Measurements from ENCODE around the gene ZNF18.
A peak's percentile ranks its signal among the peaks of the same experiment; 100 is the strongest.

ZNF18 gene

GRCh38 chr17:11997147-11997971, at the start of gene ZNF18:
Gene ZNF18, minus strand, starts transcription at chr17:11997475. Its CDS starts 4,646 bp downstream, at chr17:11992829.
- H3K36me3 Mint-ChIP-seq (ENCODE audit: low read depth), result peaks cover 18% of the 10 kb centered on the region
- peak; percentile 97 for DNase-seq
- peaks cover 30% of the 10 kb centered on the region for H3K4me1 Mint-ChIP-seq (ENCODE audit: low read depth)
- no peaks in the 10 kb centered on the region for H3K27me3 Mint-ChIP-seq
- H3K4me3 Mint-ChIP-seq, result peak within 1 kb of the TSS; percentile 88
- no peaks in the 10 kb centered on the region for H3K9me3 Mint-ChIP-seq
- peak within 1 kb of the TSS; percentile 92 for H3K27ac Mint-ChIP-seq

GRCh38 chr17:12046786-12047185, 49.5 kb upstream of the ZNF18 start:
- no peaks in the 10 kb centered on the region for H3K9me3 Mint-ChIP-seq
- H3K4me1 Mint-ChIP-seq (ENCODE audit: low read depth), result peaks cover 81% of the 10 kb centered on the region
- peak overlapping the region; percentile 6 for H3K27ac Mint-ChIP-seq
- no peak for DNase-seq
- peaks cover 5% of the 10 kb centered on the region for H3K36me3 Mint-ChIP-seq (ENCODE audit: low read depth)
- no peaks in the 10 kb centered on the region for H3K27me3 Mint-ChIP-seq
- H3K4me3 Mint-ChIP-seq, result no peak overlapping the region

GRCh38 chr17:12043702-12044101, 46.4 kb upstream of the ZNF18 start:
- Mint-ChIP-seq H3K27ac (no peak overlapping the region), H3K4me1 (ENCODE audit: low read depth) (peaks cover 80% of the 10 kb centered on the region), H3K4me3 (no peak overlapping the region), H3K9me3 (no peaks in the 10 kb centered on the region), H3K27me3 (no peaks in the 10 kb centered on the region), H3K36me3 (ENCODE audit: low read depth) (peaks cover 5% of the 10 kb centered on the region)
- DNase-seq, result no peak

- Mint-ChIP-seq H3K27me3 (no peaks in the 10 kb centered on the region), H3K4me1 (ENCODE audit: low read depth) (peaks cover 78% of the 10 kb centered on the region), H3K4me3 (peak overlapping the region; percentile 31)
Measured at GRCh38 chr17:12041312-12041711, 44.0 kb upstream of the ZNF18 start.

GRCh38 chr17:12040478-12040877, 43.2 kb upstream of the ZNF18 start:
- peaks cover 12% of the 10 kb centered on the region for H3K36me3 Mint-ChIP-seq (ENCODE audit: low read depth)
- peaks cover 73% of the 10 kb centered on the region for H3K4me1 Mint-ChIP-seq (ENCODE audit: low read depth)
- no peak overlapping the region for H3K4me3 Mint-ChIP-seq
- no peak for DNase-seq
- no peaks in the 10 kb centered on the region for H3K9me3 Mint-ChIP-seq
- no peak overlapping the region for H3K27ac Mint-ChIP-seq
- H3K27me3 Mint-ChIP-seq, result no peaks in the 10 kb centered on the region

More at GRCh38 chr17:12041312-12041711, 44.0 kb upstream of the ZNF18 start:
- no peak for DNase-seq
- no peaks in the 10 kb centered on the region for H3K9me3 Mint-ChIP-seq
- peak overlapping the region; percentile 57 for H3K27ac Mint-ChIP-seq
- H3K36me3 Mint-ChIP-seq (ENCODE audit: low read depth), result peaks cover 9% of the 10 kb centered on the region

- Mint-ChIP-seq H3K27me3 (no peaks in the 10 kb centered on the region), H3K4me3 (no peak overlapping the region), H3K4me1 (ENCODE audit: low read depth) (peaks cover 63% of the 10 kb centered on the region), H3K9me3 (no peaks in the 10 kb centered on the region), H3K36me3 (ENCODE audit: low read depth) (peaks cover 21% of the 10 kb centered on the region), H3K27ac (no peak overlapping the region)
- no peak for DNase-seq
Measured at GRCh38 chr17:12037970-12038369, 40.7 kb upstream of the ZNF18 start.

GRCh38 chr17:12035673-12036072, 38.4 kb upstream of the ZNF18 start:
- Mint-ChIP-seq H3K27me3 (no peaks in the 10 kb centered on the region), H3K36me3 (ENCODE audit: low read depth) (peaks cover 19% of the 10 kb centered on the region), H3K27ac (no peak overlapping the region), H3K9me3 (no peaks in the 10 kb centered on the region), H3K4me1 (ENCODE audit: low read depth) (peaks cover 58% of the 10 kb centered on the region), H3K4me3 (no peak overlapping the region)
- no peak for DNase-seq

GRCh38 chr17:12034538-12034937, 37.3 kb upstream of the ZNF18 start:
- no peaks in the 10 kb centered on the region for H3K27me3 Mint-ChIP-seq
- H3K27ac Mint-ChIP-seq, result no peak overlapping the region
- H3K4me3 Mint-ChIP-seq, result no peak overlapping the region
- peaks cover 19% of the 10 kb centered on the region for H3K36me3 Mint-ChIP-seq (ENCODE audit: low read depth)
- H3K9me3 Mint-ChIP-seq, result no peaks in the 10 kb centered on the region
- no peak for DNase-seq
- H3K4me1 Mint-ChIP-seq (ENCODE audit: low read depth), result peaks cover 55% of the 10 kb centered on the region

- H3K36me3 Mint-ChIP-seq (ENCODE audit: low read depth), result peaks cover 17% of the 10 kb centered on the region
- no peaks in the 10 kb centered on the region for H3K27me3 Mint-ChIP-seq
- DNase-seq, result no peak
- no peaks in the 10 kb centered on the region for H3K9me3 Mint-ChIP-seq
- peaks cover 70% of the 10 kb centered on the region for H3K4me1 Mint-ChIP-seq (ENCODE audit: low read depth)
- H3K4me3 Mint-ChIP-seq, result no peak overlapping the region
- H3K27ac Mint-ChIP-seq, result no peak overlapping the region
Measured at GRCh38 chr17:12028611-12029010, 31.3 kb upstream of the ZNF18 start.

GRCh38 chr17:12027658-12028057, 30.4 kb upstream of the ZNF18 start:
- no peak overlapping the region for H3K4me3 Mint-ChIP-seq
- no peaks in the 10 kb centered on the region for H3K27me3 Mint-ChIP-seq
- H3K4me1 Mint-ChIP-seq (ENCODE audit: low read depth), result peaks cover 78% of the 10 kb centered on the region
- no peak overlapping the region for H3K27ac Mint-ChIP-seq
- peaks cover 14% of the 10 kb centered on the region for H3K36me3 Mint-ChIP-seq (ENCODE audit: low read depth)
- DNase-seq, result no peak
- H3K9me3 Mint-ChIP-seq, result no peaks in the 10 kb centered on the region

- no peak for DNase-seq
- H3K4me1 Mint-ChIP-seq (ENCODE audit: low read depth), result peaks cover 77% of the 10 kb centered on the region
- H3K27me3 Mint-ChIP-seq, result no peaks in the 10 kb centered on the region
- no peak overlapping the region for H3K27ac Mint-ChIP-seq
- peaks cover 20% of the 10 kb centered on the region for H3K36me3 Mint-ChIP-seq (ENCODE audit: low read depth)
- no peak overlapping the region for H3K4me3 Mint-ChIP-seq
- H3K9me3 Mint-ChIP-seq, result no peaks in the 10 kb centered on the region
Measured at GRCh38 chr17:12024327-12024726, 27.1 kb upstream of the ZNF18 start.

GRCh38 chr17:12022310-12022709, 25.0 kb upstream of the ZNF18 start:
- peak overlapping the region; percentile 7 for H3K27ac Mint-ChIP-seq
- H3K9me3 Mint-ChIP-seq, result no peaks in the 10 kb centered on the region
- no peaks in the 10 kb centered on the region for H3K27me3 Mint-ChIP-seq
- peaks cover 64% of the 10 kb centered on the region for H3K4me1 Mint-ChIP-seq (ENCODE audit: low read depth)
- peak overlapping the region; percentile 79 for H3K4me3 Mint-ChIP-seq
- H3K36me3 Mint-ChIP-seq (ENCODE audit: low read depth), result peaks cover 19% of the 10 kb centered on the region
- DNase-seq, result no peak

GRCh38 chr17:12021623-12022140, 24.4 kb upstream of the ZNF18 start:
- Mint-ChIP-seq H3K36me3 (ENCODE audit: low read depth) (peaks cover 13% of the 10 kb centered on the region), H3K4me3 (peak overlapping the region; percentile 79), H3K27ac (peak overlapping the region; percentile 82), H3K9me3 (no peaks in the 10 kb centered on the region), H3K4me1 (ENCODE audit: low read depth) (peaks cover 58% of the 10 kb centered on the region), H3K27me3 (no peaks in the 10 kb centered on the region)
- DNase-seq, result no peak

GRCh38 chr17:12020642-12021622, 23.7 kb upstream of the ZNF18 start, which contains the start of gene MAP2K4:
Gene MAP2K4, plus strand, starts transcription at chr17:12020877. Its CDS starts 10 bp downstream, at chr17:12020887.
- H3K9me3 Mint-ChIP-seq, result no peaks in the 10 kb centered on the region
- H3K27me3 Mint-ChIP-seq, result no peaks in the 10 kb centered on the region
- peaks cover 6% of the 10 kb centered on the region for H3K36me3 Mint-ChIP-seq (ENCODE audit: low read depth)
- H3K4me3 Mint-ChIP-seq, result peak within 1 kb of the TSS; percentile 79
- peaks cover 50% of the 10 kb centered on the region for H3K4me1 Mint-ChIP-seq (ENCODE audit: low read depth)
- peak; percentile 99 for DNase-seq
- peak within 1 kb of the TSS; percentile 82 for H3K27ac Mint-ChIP-seq

All from activated T-cell treated with anti-CD3 and anti-CD28 coated beads, Interleukin-2, amount 50 U/mL, for 24 hours (primary cell).